Fibroblast of mammary gland (primary cell): ENCODE results near the gene PLOD1.

ENCODE experiments used
- DNase-seq: peaks from one replicate; pipeline ENCODE4 v3.0.0-alpha.2; 2010; ENCODE audit warnings: low read depth
- H3K4me3 ChIP-seq: 2 replicates; pipeline ENCODE4 v1.5.1; 2011; ENCODE audit warnings: low read depth, mild to moderate bottlenecking, low read length, moderate library complexity; ENCODE audit not compliant: control insufficient read depth
- TF ChIP-seq, protein P1 (sequence below): conservative IDR thresholded peaks from 2 replicates; pipeline ENCODE4 v1.5.1; 2011; ENCODE audit warnings: low read depth, low read length, inconsistent platforms; ENCODE audit not compliant: control insufficient read depth, insufficient read depth

The PLOD1 gene

DNA sequence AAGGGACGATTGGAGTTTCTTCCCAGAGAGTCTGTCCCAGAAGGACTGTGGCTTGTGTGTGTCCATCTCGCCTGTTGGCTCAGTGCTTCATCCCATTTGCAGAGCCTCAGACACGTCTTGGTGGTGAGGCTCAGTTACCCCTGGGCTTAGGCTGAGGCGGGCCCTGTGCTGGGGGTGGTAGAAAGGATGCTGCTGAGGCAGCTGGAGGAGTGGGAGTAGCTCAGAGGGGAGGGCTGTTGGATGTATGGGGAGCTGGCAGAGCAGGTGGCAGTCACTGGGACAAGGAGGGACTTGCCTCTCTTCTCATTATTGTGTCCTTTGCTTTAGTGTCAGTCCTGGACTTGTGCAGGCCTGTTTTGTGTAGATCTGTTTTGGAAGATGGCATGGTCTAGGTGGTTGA is 77.5 kb downstream of the PLOD1 start:
- DNase-seq = no peak
- no peak overlapping the region for H3K4me3 ChIP-seq
- TF ChIP-seq, protein P1, sequence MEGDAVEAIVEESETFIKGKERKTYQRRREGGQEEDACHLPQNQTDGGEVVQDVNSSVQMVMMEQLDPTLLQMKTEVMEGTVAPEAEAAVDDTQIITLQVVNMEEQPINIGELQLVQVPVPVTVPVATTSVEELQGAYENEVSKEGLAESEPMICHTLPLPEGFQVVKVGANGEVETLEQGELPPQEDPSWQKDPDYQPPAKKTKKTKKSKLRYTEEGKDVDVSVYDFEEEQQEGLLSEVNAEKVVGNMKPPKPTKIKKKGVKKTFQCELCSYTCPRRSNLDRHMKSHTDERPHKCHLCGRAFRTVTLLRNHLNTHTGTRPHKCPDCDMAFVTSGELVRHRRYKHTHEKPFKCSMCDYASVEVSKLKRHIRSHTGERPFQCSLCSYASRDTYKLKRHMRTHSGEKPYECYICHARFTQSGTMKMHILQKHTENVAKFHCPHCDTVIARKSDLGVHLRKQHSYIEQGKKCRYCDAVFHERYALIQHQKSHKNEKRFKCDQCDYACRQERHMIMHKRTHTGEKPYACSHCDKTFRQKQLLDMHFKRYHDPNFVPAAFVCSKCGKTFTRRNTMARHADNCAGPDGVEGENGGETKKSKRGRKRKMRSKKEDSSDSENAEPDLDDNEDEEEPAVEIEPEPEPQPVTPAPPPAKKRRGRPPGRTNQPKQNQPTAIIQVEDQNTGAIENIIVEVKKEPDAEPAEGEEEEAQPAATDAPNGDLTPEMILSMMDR = no peak

DNA sequence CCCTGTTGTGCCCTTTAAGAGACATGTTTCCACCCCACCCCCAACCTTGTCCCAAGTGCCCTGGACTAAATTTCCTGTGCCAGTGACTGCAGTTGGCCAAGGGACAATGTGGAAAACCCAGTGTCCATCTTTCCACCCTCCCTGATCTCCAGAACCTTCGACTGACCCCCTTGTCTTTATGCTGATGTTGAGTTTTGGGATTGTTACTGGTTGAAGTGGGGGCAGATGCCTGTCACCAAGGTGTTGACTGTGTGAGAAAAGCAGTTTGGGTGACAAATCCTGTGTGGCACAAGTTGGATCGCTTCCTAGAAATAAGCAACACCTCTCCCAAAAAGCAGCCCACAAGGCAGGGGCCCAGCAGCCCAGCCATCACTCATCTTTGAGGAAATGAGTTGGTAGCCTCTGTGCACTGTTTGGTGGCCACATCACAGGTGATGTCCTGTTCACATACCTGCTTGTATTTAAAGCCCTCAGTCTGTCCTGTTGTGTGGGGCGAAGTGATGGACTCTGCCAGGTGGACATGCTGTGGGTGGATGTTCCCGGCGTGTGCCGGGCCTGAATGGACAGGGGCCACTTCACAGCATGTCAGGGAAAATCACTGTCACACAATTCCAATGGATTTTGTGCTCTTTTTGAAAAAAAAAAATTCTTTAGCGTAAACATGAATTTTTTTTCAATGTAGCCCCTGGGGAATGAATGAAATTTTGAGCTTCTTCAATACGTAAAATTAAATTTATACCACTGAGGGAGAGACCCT is 78.2 kb downstream of the PLOD1 start:
- no peak for DNase-seq

DNA sequence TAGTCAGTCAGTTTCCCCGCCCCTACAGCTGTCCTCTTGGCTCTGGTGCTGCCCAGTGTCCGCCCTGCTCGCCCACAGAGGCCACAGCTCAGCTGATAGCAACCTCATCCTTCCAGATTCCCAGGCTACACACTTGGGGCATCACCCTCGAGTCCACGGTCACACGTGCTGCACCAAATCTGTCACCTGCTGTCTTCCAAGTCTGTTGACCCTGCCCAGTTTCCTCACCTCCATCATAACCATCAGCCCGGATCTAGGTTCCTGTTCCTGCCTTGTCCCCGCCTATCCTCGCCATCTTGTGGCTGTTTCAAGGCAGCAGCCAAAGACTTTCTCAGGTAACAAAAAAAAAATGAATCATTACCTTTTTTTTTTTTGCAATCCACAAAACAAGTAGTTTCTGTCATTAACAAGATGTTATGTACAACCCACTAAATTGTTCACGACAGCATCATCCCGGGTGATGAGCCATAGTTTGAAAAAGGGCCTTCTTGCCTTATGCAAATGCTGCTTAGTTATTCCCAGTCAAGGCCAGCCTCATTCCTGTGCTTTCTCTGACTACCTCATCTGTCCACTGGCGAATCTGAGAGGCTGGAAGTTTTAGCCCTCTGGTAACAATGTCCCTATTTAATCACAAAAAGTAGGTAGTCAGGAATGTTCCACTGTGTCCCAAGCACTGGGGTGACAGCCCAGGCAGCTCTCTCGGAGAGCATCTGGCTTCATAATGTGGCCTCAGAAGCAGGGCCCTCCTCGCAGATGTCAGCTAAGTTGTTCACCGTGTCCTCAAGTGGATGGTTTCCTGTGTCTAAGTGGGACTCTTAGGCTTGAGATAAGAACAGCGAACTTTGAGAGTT is 79.8 kb downstream of the PLOD1 start:
- peak; percentile 43 for DNase-seq
- no peak overlapping the region for H3K4me3 ChIP-seq
- TF ChIP-seq, protein P1 = peak; percentile 9

More for the DNA sequence above, 78.2 kb downstream of the PLOD1 start:
- TF ChIP-seq, protein P1 = no peak
- H3K4me3 ChIP-seq = no peak overlapping the region

DNA sequence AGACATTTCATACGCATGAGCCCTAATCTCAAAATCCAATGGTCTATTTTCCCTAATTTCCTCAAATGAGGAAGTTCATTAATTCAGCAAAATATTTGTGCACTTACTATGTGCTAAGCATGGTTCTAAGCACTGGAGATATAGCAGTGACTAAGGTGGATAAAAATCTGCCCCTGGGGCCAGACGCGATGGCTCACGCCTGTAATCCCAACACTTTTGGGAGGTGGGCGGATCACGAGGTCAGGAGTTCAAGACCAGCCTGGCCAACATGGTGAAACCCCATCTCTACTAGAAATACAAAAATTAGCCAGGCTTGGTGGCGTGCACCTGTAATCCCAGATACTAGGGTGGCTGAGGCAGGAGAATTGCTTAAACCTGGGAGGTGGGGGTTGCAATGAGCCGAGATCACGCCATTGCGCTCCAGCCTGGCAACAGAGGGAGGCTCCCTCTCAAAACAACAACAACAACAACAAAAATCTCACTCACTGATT is 80.5 kb downstream of the PLOD1 start:
- TF ChIP-seq, protein P1 = no peak
- no peak overlapping the region for H3K4me3 ChIP-seq
- peak; percentile 37 for DNase-seq

DNA sequence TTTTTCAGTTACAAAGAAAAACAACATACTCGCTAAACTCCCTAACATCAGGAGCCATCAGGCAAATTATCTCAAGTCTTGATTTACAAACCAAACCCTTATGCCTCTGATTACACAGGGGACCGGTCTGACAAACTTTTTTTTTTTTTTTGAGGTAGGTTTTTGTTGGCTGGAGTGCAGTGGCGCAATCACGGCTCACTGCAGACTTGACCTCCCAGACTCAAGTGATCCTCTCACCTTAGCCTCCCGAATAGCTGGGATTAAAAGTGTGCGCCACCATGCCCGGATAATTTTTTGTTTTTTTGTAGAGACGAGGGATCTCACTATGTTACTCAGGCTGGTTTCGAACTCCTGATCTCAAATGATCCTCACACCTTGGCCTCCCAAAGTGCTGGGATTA is 81.0 kb downstream of the PLOD1 start:
- no peak for DNase-seq
- no peak overlapping the region for H3K4me3 ChIP-seq
- TF ChIP-seq, protein P1 = no peak

DNA sequence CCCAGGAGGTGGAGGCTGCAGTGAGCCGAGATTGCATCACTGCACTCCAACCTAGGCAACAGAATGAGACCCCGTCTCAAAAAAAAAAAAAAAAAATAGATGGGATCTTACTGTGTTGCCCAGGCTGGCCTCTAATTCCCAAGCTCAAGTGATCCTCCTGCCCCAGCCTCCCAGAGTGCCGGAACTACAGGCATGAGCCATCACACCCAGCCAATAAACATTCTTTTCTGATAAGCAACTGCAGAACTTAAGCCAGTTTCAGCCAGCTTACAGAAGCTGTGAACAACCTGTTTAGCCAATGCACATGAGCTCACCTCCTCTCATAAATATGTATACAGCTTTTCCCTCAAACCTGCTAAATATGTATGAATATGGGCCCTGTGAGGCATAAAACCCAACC is 81.7 kb downstream of the PLOD1 start:
- TF ChIP-seq, protein P1 = no peak
- no peak for DNase-seq

More for the DNA sequence above, 81.7 kb downstream of the PLOD1 start:
- no peak overlapping the region for H3K4me3 ChIP-seq
